Measurements from ENCODE around the gene KRT82.
A peak's percentile ranks its signal among the peaks of the same experiment; 100 is the strongest.

KRT82 gene

GRCh38 chr12:52383331-52383730, 22.8 kb downstream of the KRT82 start:
- DNase-seq (ENCODE audit: low read depth) = no peak

- DNase-seq (ENCODE audit: low read depth) = no peak
Measured at GRCh38 chr12:52382854-52383253, 23.3 kb downstream of the KRT82 start.

- no peak for DNase-seq (ENCODE audit: low read depth)
Measured at GRCh38 chr12:52381206-52381605, 24.9 kb downstream of the KRT82 start.

- no peak for DNase-seq (ENCODE audit: low read depth)
Measured at GRCh38 chr12:52380271-52380694, 25.9 kb downstream of the KRT82 start.

DNA sequence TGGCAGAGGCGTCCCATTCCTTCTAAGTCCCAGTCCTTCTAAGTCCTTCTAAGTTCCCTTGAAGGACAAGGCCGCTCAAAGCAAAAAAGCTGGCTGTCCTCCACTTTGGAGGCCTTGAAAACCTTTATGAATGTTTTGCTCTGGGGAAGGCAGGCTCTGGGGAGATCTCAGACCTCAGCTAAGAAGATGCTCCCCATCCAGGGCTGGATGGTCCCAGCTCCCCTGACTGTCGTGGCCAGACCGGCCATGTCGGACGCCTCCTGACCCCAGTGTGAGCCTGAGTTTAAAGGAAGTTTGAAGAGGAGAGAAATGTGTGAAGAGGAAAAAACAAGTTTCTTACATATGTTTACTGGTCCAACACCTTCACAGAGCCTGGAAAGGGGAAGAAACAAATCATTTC, 26.6 kb downstream of the KRT82 start:
- no peak for DNase-seq (ENCODE audit: low read depth)

- DNase-seq (ENCODE audit: low read depth) = no peak
Measured at GRCh38 chr12:52378091-52378490, 28.0 kb downstream of the KRT82 start.

- DNase-seq (ENCODE audit: low read depth) = no peak
Measured at GRCh38 chr12:52377266-52377665, 28.9 kb downstream of the KRT82 start.

DNA sequence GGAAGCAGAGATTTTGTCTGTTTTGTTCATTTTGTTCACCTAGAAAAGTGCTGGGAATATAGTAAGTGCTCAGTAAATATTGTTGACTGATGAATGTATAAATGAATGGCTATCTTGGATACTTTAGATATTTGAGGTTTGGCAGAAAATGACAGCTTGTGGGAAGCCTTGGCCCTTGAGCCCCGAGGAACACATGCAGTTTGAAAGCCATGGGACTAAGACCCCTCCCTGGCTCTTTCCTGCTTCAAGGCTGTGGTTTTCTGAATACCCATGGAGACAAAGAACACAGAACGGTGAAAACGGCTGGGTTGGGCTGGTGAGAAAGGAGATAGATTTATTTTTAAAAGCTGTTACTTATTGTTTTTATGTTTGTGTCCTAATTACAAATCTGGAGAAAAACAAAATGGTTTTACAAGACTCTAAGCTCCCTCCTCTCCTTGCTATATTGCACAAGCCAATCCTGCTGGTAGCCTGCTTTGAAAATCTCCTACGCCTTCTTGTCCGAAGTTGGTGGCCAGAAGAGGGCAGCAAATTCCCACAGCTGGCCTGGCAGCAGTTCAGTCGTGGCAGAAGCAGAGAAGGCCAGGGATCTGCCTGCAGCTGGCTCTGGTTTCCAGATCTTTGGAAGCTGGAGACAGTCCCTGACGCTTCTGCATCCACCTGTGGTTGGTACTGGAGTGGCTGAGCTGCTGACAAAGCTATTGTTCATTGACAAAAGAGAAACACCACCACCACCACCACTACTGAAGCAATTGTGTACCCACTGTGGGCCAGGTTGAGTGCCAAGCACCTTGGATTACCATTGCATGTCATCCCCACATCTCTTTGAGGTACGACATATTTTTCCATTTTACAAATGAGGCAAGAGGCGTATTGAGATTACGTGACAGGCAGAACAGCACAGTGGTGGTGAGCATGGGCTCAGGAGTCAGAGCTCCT, 33.6 kb downstream of the KRT82 start:
- peak; percentile 36 for DNase-seq (ENCODE audit: low read depth)

DNA sequence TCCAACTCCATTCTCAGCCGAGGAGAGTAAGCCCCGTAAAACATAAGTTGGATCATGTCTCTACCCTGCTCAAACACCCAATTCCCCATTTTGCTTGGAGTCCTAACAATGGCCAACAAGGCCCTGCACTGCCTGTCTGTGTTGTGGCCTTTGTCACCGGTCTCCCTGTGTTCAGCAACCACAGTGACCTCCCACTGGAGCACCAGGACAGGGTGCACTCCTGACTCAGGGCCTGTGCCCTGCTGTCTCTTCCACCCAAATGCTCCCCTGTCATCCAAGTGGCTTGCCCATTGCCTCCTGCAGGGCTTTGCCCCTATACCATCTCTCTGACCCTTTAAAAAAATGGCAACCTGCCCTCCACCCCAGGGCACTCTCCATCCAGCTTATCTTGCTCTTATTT, 34.4 kb downstream of the KRT82 start:
- no peak for DNase-seq (ENCODE audit: low read depth)

- no peak for DNase-seq (ENCODE audit: low read depth)
Measured at GRCh38 chr12:52370926-52371608, 35.1 kb downstream of the KRT82 start.

GRCh38 chr12:52369809-52370208, 36.3 kb downstream of the KRT82 start:
- no peak for DNase-seq (ENCODE audit: low read depth)

GRCh38 chr12:52369211-52369610, 36.9 kb downstream of the KRT82 start:
- no peak for DNase-seq (ENCODE audit: low read depth)

GRCh38 chr12:52368508-52368907, 37.6 kb downstream of the KRT82 start:
- no peak for DNase-seq (ENCODE audit: low read depth)

DNA sequence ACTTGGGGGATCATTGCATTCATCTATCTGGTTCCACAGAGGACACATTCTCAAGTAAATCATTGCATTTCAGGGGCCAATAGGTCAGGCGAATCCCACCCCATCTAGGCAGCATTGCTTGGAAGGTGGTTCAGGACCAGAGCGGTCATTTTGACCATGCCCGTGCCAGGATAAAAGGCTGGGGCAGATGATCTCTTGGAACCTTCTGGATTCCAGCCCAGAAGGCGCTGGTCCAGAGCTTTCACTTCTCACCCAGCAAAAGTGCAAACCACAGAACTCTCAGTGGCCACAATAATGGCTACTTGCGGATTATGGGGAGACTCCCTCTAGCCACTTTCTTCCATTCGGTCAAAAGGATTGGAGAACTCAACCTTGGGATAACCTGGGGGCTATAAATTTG, 38.3 kb downstream of the KRT82 start:
- DNase-seq (ENCODE audit: low read depth) = no peak

DNA sequence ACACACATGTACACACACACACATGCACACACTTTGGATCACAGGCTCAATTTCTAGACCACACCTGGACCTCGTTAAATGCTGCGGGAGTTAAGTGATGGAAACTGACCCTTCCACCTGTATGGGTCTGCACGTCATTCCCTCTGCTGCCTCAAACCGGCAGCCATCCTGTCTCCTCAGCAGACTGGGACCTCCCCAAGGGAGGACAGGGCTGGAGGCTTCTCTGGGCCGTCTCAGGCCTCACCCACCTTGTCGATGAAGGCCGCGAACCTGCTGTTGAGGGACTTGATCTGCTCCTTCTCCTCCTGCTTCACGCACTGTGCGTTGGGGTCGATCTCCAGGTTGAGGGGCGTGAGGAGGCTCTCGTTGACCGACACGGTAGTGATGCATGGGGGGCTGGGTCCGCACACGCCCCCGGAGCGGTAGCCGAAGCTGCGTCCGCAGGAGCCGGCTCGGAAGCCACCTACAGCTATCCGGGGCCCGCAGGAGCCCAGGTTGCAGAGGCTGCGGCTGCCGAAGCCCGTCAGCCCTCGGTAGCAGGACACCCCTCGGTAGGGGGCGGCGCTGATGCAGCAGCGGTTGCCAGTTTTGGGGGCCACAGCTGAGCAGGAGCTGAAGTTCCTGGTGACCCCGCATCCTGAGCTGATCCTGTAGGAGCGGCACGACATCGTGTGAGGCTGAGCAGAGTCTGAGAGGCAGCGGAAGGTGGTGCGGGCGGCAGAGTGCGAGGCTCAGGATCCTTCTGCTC, 39.2 kb downstream of the KRT82 start, which contains the start of gene KRT85:
Gene KRT85 (minus strand): TSS at position 744 of the 748 bp plus-strand sequence. CDS start 76 bp downstream, at position 668.
- DNase-seq (ENCODE audit: low read depth) = no peak

GRCh38 chr12:52364901-52365489, 41.1 kb downstream of the KRT82 start:
- DNase-seq (ENCODE audit: low read depth) = no peak

DNA sequence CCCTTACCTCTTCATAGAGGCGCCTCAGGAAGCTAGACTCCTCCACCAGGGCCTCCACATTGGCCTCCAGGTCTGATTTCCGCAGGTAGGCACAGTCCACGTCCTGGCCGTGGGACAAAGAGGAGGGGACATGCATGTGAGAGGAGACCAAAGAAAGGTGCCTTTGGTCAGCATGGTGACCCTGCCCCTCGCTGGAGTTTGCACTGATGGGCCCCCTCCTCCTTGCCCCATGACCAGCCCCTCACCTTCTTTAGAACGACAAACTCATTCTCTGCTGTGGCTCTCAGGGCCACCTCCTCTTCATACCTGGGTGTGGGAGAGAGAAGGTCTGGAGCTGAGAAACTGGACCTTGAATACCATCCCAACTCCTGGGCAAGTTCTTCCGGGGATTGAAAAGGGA, 42.1 kb downstream of the KRT82 start:
- DNase-seq (ENCODE audit: low read depth) = no peak

DNA sequence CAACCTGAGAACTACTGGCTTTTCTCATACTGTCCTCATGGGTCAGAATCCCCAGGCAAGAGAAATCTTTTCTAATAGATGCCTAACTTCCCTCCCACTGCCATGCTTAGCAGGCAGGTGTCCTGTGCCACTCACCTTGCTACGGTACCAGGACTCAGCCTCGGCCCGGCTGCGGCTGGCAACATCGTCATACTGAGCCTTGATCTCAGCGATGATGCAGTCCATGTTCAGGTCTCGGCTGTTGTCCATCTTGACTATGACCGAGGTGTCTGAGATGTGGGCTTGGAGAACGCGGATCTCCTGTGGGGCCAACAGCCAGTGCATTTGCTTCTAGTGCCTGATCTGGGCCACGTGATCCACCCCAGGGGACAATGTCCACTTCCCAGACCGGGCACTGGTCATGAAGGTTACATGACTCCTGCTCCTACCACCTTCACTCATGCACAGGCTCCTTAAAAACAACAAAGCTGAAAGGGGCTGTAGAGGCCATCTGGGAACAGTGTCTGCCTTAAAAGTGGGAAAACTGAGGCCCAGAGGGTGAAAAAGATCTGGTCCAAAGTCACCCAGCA, 42.9 kb downstream of the KRT82 start:
- no peak for DNase-seq (ENCODE audit: low read depth)

- DNase-seq (ENCODE audit: low read depth) = no peak
Measured at GRCh38 chr12:52362118-52362726, 43.9 kb downstream of the KRT82 start.

- no peak for DNase-seq (ENCODE audit: low read depth)
Measured at GRCh38 chr12:52361553-52361952, 44.6 kb downstream of the KRT82 start.

DNA sequence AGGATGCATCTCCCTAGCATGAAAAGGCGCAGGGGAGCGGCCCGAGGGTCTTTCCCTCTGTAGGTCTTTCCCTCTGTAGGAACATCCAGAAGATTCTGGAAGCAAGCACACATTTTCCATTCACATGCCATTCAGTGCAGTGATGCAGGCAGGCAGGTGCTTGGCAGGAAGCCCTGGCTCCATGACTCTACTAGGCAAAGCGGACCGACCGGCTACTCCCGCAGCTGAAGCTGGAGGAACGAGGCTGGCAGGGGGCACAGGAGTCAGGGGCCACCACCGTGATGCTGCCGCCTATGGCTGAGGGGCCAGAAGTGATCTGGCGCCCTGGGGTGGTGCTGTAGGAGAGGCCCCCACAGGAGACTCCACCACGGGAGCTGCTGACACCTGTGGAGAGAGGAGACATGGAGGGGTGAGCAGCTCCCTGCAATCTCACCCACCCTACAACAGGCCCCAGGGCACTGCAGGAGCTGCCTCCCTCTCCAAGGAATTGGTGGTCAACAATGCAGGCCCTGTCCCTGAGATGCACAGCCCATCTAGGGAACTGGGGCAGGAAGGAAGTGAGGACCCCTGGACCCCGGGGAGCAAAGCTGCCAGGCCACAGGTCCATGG, 45.4 kb downstream of the KRT82 start:
- no peak for DNase-seq (ENCODE audit: low read depth)
